RPMI8226 (cell line): ENCODE results near the gene GLCE.
"Not testable (repeated sequence)": the region's sequence is repeated elsewhere in the genome, so short reads cannot be mapped to it uniquely, and the experiment has no call there.

Source experiments
- DNase-seq: peaks from one replicate; pipeline ENCODE4 v3.0.0-alpha.2; 2015

Gene GLCE

GRCh38 chr15:69161079-69161877, 843 bp downstream of the GLCE start:
- DNase-seq, result peak; percentile 53

GRCh38 chr15:69161878-69162213, 1.4 kb downstream of the GLCE start:
- no peak for DNase-seq

GRCh38 chr15:69163141-69163669, 2.8 kb downstream of the GLCE start:
- no peak for DNase-seq

- no peak for DNase-seq
These were observed 4.6 kb downstream of the GLCE start for GRCh38 chr15:69164807-69165636.

GRCh38 chr15:69165637-69166025, 5.2 kb downstream of the GLCE start:
- DNase-seq, result no peak

- no peak for DNase-seq
These were observed 6.9 kb downstream of the GLCE start for GRCh38 chr15:69167218-69167846.

- not testable (repeated sequence) for DNase-seq
These were observed 7.9 kb downstream of the GLCE start for GRCh38 chr15:69168361-69168760.

- not testable (repeated sequence) for DNase-seq
These were observed 9.1 kb downstream of the GLCE start for GRCh38 chr15:69169540-69169939.

GRCh38 chr15:69170597-69170996, 10.2 kb downstream of the GLCE start:
- no peak for DNase-seq

- no peak for DNase-seq
These were observed 12.4 kb downstream of the GLCE start for GRCh38 chr15:69172847-69173246.

- no peak for DNase-seq
These were observed 15.1 kb downstream of the GLCE start for GRCh38 chr15:69175536-69175935.

GRCh38 chr15:69181424-69181823, 21.0 kb downstream of the GLCE start:
- DNase-seq, result no peak

- no peak for DNase-seq
These were observed 24.8 kb downstream of the GLCE start for GRCh38 chr15:69185216-69185615.

- DNase-seq, result no peak
These were observed 25.3 kb downstream of the GLCE start for GRCh38 chr15:69185706-69186105.

- no peak for DNase-seq
These were observed 28.7 kb downstream of the GLCE start for GRCh38 chr15:69189157-69189556.

GRCh38 chr15:69190091-69190490, 29.7 kb downstream of the GLCE start:
- no peak for DNase-seq

GRCh38 chr15:69190504-69190903, 30.1 kb downstream of the GLCE start:
- DNase-seq, result no peak

GRCh38 chr15:69194025-69194827, 33.8 kb downstream of the GLCE start:
- no peak for DNase-seq

- DNase-seq, result no peak
These were observed 34.4 kb downstream of the GLCE start for GRCh38 chr15:69194854-69195253.

GRCh38 chr15:69200832-69201745, 40.7 kb downstream of the GLCE start:
- no peak for DNase-seq

GRCh38 chr15:69206079-69206478, 45.6 kb downstream of the GLCE start:
- DNase-seq, result no peak

GRCh38 chr15:69209661-69210060, 49.2 kb downstream of the GLCE start:
- no peak for DNase-seq
